NOMO-1 treated with DMSO at 0.1 percent for 48 hours (cell line): Measurements from ENCODE around the gene HMG20A.

ENCODE experiments used
- DNase-seq: peaks from one replicate; lab custom pipeline; 2025; ENCODE audit not compliant: unreplicated experiment; lab: John Stamatoyannopoulos, UW

HMG20A gene

DNA sequence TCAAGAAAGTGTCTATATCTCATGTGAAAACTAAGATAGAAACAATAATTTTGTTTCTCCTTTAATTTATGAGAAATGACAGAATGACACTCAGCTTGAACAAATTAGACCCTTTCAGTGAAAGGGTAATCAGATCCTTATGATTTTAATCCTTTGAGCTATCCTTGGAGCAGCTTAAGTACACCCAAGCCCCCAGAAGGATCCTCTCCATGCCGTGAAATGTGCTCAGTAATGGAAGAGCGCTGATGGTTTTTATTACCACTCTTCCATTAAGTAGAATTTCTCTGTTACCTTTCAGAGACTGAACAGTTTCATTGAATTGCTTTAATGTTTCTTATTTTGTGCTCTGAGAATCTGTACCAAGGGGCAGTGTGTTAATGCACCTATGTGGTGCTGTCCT is 54.3 kb downstream of the HMG20A start:
- no peak for DNase-seq

DNA sequence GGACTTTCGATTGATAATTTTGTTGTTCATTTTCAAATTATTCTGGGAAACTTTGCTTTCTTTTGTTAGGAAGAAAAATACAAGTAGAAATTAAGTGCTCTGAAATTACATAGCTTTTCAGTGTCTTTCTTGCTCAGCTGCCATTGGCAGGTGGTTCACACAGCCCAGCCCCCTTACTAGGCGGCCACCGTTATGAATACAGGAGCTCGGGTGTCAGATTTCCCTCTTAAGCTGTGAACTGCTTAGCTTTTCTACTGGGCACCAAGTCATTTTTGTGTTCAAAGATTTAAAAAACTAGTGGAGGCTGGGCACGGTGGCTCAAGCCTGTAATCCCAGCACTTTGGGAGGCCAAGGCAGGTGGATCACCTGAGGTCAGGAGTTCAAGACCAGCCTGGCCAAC is 55.2 kb downstream of the HMG20A start:
- DNase-seq, result no peak

DNA sequence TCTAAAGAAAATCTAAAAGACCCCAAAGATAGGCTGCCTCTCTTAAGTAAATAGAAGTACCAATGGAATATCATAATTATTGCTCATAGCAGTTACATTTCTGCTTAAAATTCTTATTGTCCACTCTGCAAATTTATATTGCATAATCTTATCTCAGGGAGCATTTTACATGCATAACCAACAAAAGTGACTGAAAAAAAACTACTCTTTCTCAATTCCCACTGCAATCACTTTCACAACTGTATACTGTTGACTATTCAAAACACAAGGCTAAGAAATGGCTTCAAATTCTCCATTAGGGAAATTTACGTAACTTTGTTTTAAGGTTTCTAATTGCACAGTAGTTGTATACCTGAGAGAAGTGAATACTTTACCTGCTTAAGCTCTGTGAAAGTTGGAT is 56.3 kb downstream of the HMG20A start:
- no peak for DNase-seq

DNA sequence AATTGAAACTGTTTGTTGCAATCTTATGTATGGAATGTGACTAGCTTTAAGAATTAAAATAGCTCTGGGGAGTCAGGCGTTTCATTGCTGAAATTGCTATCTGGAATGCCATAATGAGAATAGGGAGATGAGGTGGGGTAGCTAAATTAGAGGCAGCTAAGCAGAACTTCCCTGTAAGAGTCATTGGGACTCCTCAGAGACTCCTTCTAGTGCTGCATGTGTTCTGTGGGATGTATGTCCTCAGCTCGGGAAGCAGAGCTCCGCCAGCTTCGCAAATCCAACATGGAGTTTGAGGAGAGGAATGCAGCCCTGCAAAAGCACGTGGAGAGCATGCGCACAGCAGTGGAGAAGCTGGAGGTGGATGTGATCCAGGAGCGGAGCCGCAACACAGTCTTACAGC is 57.4 kb downstream of the HMG20A start:
- no peak for DNase-seq

DNA sequence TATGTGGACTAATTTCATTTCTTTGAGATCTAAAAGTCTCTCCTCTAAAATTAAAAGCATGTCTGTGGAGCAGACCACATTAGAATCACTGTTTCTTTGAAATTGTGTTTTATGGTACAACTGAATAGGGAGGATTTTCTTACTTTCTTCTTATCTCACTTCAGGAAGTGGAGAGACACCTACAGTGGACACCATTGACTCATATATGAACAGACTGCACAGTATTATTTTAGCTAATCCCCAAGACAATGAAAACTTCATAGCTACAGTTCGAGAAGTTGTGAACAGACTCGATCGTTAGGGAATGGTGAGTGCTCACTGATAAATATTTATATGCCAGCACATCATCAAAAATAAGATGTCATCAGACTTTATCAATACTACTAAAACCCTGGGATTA is 58.3 kb downstream of the HMG20A start:
- DNase-seq, result no peak

DNA sequence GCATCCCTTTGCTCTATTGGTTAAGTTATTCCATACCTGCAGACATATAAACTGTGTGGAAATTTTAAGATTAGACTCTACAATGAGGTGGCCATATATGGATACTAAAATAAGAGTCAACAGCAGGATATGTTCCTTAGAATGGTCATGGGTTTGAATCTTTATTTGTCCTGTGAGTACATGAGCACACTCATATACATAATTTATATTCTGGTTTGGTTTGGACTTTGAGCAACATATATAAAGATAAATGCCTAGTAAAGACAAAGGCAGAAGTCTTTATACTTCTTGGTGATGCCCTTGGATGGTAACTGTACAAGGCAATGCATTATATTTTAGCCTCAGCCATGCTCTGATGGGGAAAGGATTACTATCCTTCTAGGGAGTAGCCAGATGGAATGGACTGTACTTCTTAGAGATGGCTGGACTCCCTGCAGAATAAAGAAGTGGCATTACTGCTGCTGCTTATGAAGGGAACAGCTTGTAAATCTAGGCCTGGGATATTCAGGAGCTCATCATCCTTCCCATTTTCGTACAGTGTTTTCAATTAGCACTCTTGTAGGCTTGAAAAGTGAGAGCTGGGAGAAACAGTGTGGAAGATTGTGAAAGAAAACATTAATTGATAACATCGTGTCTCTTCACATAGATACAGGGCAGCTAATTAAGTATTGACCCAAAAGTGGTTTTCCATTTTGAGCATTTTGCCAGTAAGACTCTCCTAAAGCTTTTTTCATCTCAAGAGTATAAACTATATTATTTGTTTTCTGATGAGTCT is 60.4 kb downstream of the HMG20A start:
- no peak for DNase-seq

DNA sequence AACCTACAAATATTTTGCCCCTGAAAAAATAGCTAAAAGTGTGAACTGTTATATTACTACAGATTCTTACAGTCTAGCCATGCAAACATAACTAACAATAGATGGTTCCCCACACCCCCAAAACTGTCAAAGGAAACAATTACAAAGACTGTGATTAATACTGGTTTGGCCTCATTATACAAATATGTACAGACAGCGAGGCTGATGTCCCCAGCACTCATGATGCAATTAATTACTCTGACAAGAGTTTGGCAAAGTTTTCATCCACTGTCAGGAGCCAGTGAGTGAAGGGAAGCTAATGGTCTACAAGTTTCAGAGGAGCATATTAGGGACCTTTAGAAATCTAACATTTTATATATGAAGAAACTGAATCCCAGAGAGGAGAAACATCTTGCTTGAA is 61.0 kb downstream of the HMG20A start:
- DNase-seq, result no peak

DNA sequence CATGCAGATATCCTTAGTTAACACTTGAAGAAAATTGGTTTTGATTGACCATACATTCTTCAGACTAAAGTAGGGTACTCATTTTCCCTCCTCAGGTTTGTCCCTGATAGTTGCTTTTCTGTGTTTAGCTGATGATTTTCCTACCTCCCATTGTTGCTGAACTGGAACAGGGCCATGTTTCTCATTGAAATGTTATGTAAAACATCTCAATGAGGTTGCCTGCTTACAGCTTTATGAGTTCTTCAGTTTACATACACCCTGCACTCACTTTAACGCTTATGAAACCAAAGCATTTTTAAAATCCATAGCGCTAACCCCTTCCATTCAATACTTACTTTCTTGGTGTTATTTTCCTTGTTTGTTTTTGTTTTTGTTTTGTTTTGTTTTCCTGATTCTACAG is 61.9 kb downstream of the HMG20A start:
- no peak for DNase-seq

DNA sequence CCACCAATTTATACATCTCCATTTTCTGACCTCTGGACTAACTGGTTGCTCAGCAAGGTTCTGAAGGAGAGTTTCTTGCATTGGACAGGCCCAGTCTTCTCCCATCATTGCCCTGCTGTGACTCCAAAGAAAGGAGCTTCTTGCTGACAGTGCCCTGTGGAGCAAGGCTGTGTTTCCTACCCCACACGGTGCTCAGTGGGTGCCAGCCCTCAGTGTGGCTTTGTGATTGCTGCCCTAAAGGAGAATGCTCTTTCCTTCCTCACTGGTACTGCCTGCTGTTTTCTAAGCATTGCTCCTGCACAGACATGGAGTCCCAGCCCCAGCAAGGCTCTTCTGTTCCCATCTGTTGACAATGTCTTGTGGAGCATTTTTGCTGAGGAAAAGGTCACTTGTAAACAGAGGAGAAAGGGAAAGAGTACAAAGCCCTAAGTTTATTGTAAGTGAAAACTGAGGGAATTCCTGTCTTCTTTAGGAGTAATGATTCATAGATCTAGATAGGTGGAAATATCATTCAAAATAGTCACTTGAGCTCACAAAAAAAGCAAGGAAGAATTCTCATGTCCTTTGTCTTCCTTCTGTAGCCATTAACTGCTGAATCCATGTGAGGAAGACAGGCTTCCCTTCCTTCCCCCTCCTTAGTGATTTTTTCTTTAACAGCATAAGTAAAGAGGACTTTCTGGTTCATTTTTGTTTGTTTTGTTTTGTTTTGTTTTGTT is 62.9 kb downstream of the HMG20A start:
- no peak for DNase-seq

DNA sequence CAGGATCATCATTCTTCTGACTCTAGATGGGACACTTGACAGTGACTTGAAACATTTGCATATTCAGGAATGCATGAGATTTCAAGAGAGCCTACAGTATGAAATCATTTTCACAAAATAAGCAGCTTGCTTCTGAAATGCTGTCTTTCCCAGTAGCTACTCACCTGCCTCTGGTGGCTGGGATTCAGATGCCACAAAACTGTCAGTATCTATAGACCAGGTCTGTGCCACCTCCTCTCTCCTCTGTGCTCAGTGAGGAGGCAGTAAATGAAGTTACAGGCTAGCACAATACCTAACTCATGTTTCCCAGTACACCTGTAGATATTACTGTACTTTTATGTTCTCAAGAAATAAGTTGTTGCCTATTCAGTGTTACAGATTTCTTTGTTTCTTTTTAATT is 64.3 kb downstream of the HMG20A start:
- no peak for DNase-seq

DNA sequence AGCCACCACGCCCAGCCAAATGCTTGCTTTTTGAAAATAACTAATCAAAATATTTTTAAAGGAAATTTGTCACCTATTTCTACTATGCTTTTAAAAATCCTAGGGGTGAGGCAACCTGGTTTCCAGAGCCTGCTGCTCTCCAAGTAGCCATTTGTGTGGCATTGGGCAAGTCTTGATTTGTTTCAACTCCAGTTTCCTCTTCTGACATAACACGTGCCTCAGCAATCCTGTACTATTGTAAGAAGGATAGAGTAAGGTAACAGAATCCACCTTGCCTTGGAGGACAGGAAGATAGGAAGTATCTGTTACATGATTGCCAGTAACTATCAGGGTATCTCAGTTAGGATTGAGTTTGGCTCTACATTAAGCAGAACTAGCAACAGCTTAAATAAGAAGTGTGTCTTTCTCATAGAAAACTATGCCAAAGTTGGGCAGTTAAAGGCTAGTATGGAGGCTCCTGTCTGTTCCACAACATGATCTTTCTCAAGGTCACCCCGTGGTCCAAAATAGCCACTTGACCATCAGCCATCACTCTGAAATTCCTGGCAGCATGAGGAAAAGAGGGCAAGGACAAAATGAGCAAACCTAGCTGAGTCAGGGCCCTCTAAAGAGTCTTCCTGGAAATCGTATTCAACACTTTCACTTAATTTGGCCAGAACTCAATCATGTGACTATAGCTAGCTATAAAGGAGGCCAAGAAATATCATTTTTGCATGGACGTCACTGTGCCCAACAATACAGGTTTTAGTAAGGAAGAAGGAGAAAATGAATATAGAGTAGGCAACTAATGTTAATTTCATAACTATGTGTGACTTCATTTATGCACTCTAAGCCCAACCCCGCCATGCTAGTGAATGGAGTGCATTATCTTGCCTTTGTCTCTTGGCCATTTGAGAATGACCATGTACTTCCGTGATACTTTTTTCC is 66.1 kb downstream of the HMG20A start:
- no peak for DNase-seq

DNA sequence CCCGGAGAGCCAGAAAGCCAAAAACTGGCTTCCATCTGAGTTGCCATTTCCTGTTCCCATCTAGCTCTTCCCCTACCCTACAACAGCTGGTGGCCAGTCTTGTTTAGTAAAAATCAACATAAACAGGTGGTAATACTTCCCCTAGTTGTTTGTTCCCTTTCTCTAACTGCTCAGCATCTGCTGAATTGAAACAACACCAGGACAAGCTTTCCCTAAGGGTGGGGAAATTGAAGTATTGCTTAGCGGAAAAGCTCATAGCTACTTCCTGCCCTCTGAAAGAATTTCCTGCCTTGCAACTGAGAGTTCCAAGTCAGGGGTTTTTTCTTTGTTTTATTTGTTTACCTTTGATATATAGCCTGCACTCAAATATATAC is 66.8 kb downstream of the HMG20A start:
- DNase-seq, result no peak

DNA sequence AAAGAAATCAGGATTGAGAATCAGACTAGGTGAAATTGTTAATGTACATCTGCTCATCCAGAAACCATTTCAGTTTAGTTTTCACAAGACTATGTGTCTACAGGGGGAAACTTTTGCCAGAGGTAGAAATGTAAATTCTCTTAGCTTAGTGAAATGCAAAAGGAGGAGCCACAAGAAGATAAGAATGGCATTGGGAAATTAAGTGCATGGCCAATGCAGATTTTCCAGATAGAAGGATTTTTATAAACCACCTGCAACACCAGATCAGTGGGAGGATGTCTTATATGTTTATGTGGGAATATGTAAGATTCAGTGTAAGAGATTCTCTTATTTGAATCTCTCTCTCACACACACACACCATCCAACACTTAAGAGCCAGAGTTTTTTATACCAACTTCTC is 67.2 kb downstream of the HMG20A start:
- DNase-seq, result no peak

DNA sequence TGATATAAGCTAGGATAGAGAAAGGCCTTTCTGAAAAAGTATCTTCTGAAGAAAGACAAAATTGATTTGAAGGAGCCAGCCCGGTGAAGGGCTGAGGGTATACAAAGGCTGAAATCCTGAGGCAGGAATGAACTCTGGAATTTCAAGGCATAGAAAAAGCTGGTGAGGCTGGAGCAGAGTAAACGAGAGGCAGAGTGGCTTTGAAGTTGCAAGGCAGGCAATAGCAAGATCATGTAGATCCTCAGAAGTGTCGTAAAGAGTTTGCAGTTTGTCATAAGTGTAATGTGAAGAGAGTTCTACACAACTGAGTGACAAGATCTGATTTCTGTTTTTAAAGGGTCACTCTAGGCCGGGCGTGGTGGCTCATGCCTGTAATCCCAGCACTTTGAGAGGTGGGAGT is 69.0 kb downstream of the HMG20A start:
- DNase-seq, result no peak

DNA sequence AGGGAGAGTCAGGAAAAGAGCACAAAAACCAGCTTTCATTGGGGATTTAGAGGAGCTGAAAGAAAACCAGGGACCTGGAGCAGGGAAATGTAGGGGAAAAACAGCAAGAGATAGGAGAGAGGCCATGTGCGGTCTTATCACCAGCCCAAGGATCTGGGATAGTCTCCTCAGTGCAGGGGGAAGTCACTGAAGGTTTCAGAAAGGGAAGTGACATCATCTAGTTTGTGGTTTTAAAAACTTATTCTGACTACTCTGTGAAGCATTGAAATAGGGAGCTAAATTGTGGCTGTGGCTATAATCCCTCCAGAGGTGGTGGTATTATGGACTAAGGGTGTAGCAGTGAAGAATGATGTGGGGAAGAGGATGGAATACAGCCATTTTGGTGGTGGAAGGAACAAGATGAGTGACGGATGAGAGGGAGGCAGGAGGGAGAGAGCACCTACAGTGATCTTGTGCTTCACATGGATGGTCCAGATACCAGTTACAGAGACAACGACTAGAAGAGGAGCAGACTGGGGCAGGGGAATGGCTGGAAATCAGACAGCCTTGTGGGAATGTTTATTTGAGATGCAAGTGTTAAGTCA is 72.7 kb downstream of the HMG20A start:
- peak; percentile 76 for DNase-seq

DNA sequence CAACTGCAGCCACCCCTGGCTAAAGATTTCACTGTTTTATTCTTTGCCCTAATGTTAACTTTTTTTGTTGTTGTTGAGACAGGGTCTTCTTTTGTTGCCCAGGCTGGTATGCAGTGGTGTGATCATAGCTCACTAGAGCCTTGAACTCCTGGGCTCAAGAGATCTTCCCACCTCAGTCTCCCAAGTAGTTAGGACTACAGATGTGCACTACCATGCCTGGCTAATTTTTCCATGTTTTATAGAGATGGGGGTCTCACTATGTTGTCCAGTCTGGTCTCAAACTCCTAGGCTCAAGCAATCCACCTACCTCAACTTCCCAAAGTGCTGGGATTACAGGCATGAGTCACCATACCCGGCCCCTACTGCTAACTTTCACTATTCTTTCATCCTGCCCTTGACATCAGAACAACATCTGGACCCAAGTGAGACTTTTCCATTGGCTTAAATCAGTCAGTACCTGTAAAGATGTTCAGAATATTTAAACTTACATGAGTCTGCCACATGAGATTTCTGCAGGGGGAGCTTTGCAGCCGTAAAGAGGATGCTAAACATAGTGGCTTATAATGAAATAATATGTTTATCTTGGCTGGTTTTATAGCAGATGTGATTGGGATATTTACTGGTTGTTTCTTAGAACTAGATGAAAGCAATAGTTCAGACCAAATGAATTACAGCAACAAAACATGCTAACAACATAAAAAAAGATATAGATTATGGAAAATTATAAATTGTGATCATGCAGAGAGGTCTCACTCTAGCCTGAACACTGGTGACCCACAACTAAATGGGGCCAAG is 73.6 kb downstream of the HMG20A start:
- no peak for DNase-seq

DNA sequence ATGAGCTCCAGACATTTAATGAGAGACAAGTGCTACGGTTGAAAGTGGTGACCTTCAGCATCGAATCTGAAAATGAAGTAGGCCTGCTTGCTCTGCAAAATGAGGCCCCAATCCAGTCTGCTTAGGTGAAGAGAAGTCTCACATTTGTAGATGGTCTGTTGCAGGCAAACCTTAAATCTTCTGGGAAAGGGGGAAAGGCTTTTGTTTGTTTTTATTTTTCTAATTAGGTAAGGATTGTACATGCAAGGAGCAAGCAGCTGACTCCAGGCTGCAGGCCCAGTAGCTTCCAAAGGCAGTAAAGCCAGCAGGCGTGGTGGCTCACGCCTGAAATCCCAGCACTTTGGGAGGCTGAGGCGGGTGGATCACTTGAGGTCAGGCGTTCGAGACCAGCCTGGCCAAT is 74.3 kb downstream of the HMG20A start:
- no peak for DNase-seq

DNA sequence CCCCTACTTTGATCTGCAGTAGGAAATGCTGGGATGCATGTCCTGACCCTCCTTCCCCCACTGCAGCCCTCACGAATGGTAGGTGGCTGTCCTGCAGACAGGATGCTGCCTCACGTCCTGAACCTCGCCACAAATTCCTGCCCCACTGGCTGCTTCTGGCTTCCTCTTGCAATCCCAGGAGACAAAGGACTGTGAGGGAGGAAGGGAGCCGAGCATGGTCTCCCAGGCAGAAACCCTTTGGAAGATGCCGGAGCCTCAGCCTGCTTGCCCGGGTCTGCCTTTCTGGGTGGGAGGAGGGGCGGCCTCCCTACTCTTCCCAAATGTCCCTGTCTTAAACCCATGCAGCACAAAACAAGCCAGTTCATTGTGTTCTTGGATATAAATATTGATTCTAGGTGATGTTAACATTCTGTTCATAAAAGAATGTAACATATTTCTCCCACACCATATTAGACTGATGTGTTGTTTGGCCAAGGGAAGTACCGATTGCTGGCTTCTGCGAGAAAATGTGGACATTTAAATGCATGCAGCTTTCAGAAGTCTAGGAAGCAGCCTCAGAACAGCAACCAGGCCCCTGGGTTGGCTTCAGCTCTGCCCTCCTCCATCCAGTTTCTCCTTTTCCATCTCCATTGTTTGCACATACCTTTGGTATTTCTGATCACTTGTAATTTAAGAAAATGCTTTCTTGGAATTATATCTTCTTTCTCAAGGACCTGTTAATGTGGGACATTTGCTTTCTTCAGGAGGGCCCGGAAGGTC is 75.3 kb downstream of the HMG20A start:
- no peak for DNase-seq

DNA sequence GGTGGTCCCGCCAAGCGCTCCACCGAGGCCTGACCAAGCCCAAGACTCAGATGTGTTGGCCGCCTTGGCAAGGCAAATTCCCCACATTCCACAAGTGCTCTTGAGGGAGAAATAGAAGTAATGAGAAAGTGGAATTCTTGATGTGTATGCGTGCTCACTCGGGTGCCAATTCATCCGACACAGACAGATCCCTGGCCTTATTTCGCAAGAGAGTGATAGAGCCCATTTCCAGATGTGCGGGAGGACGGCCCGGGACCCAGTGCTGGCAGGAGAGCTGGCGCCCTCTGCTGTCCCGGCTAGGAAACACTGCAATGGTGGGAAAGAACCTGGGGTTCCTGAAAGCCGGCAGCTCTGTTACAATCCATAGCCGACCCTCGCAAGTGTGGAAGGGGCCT is 76.0 kb downstream of the HMG20A start:
- DNase-seq, result peak; percentile 73
